ENCODE measurements around the gene METRN.

DNA sequence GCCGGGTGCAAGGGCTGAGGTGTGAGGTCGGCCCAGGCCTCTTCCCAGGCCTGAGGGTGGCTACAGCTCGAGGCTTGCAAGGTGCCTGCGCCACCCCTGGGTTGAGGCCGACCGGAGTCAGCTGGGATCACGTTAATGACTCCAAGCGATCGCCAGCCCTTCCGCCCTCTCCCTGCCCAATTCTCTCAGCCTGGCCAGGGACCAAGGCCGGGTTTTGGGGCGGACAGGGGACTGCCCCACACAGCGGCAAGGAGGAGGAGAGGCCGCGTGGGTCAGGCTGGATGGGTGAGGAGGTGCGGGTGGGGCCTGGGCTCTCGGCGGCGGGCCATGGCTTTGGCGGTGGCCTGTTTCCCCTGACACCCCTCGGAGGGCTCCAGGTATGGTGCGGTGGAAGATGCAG lies 21.6 kb upstream of the METRN start:
- TF ChIP-seq CTCF (IDR thresholded peaks at IDR 0.05) = no peak
- TF ChIP-seq POLR2A (IDR thresholded peaks at IDR 0.05) = no peak

All from vagina (tissue), 2 donors.